ENCODE results near the gene FANK1. TPM values are rescaled to one million over a fixed set of nuclear protein-coding genes. Genes with fewer than 3 reads are reported as not detected.

FANK1 gene
- total and polyA plus RNA-seq, 11 donors = 0.33 to 1.8 (median 0.44) TPM; not detected in 3

- H3K9me3 ChIP-seq = no peaks in the 10 kb centered on the region
- intact Hi-C loops (cut with DNase I) = loop anchor here (2.0 to 10.0 kb wide), 14 partner anchors 114 to 1872 kb away; partner anchors contain the start of gene ADAM12 (in 5 of the 10)
- no peaks in the 10 kb centered on the region for H3K36me3 ChIP-seq
- TF ChIP-seq POLR2A (IDR thresholded peaks at IDR 0.05) (no peak), CTCF (IDR thresholded peaks at IDR 0.05) (no peak)
- no peaks in the 10 kb centered on the region for H3K4me1 ChIP-seq
- H3K4me3 ChIP-seq = no peak overlapping the region
- WGBS, 4 donors = 56 to 70% (median 63%) methylated on average over 6 of the region's 6 CpGs
- no peak for ATAC-seq
- no peaks in the 10 kb centered on the region for H3K27me3 ChIP-seq
- DNase-seq = no peak
- H3K27ac ChIP-seq = no peak overlapping the region
These were observed 86.8 kb downstream of the FANK1 start for GRCh38 chr10:125983161-125983560.

- TF ChIP-seq POLR2A (IDR thresholded peaks at IDR 0.05) = no peak
- TF ChIP-seq CTCF (IDR thresholded peaks at IDR 0.05) = no peak
- no peaks in the 10 kb centered on the region for H3K36me3 ChIP-seq
- H3K4me1 ChIP-seq = no peaks in the 10 kb centered on the region
- WGBS, 4 donors = 89 to 95% (median 93%) methylated on average over 5 of the region's 5 CpGs
- intact Hi-C loops (cut with DNase I) = loop anchor here (2.0 to 10.0 kb wide), 14 partner anchors 114 to 1871 kb away; partner anchors contain the start of gene ADAM12 (in 5 of the 10)
- H3K4me3 ChIP-seq = no peak overlapping the region
- no peaks in the 10 kb centered on the region for H3K27me3 ChIP-seq
- DNase-seq = no peak
- no peak for ATAC-seq
- H3K9me3 ChIP-seq = no peaks in the 10 kb centered on the region
- H3K27ac ChIP-seq = no peak overlapping the region
These were observed 87.3 kb downstream of the FANK1 start for GRCh38 chr10:125983656-125984055.

- 58 to 75% (median 65%) methylated on average over 4 of the region's 4 CpGs for WGBS, 4 donors
- Histone ChIP-seq H3K9me3 (no peaks in the 10 kb centered on the region), H3K27me3 (no peaks in the 10 kb centered on the region), H3K4me3 (no peak overlapping the region), H3K36me3 (no peaks in the 10 kb centered on the region), H3K27ac (no peak overlapping the region), H3K4me1 (no peaks in the 10 kb centered on the region)
- DNase-seq = no peak
- TF ChIP-seq POLR2A (IDR thresholded peaks at IDR 0.05) (no peak), CTCF (IDR thresholded peaks at IDR 0.05) (no peak)
- intact Hi-C loops (cut with DNase I) = loop anchor here (5.0 to 10.0 kb wide), 10 partner anchors 113 to 1870 kb away; partner anchors contain the start of gene ADAM12 (in 5 of the 10)
- ATAC-seq = no peak
These were observed 88.0 kb downstream of the FANK1 start for GRCh38 chr10:125984346-125984745.

GRCh38 chr10:125984865-125985495 lies 88.6 kb downstream of the FANK1 start:
- no peak for TF ChIP-seq POLR2A (IDR thresholded peaks at IDR 0.05)
- no peak for TF ChIP-seq CTCF (IDR thresholded peaks at IDR 0.05)
- H3K27ac ChIP-seq = no peak overlapping the region
- no peak for DNase-seq
- 76 to 95% (median 87%) methylated on average over 6 of the region's 6 CpGs for WGBS, 4 donors
- H3K36me3 ChIP-seq = no peaks in the 10 kb centered on the region
- ATAC-seq = no peak
- intact Hi-C loops (cut with DNase I) = loop anchor here (5.0 to 10.0 kb wide), 12 partner anchors 107 to 1870 kb away; partner anchors contain the start of gene ADAM12 (in 5 of the 10)
- no peak overlapping the region for H3K4me3 ChIP-seq
- H3K27me3 ChIP-seq = no peaks in the 10 kb centered on the region
- no peaks in the 10 kb centered on the region for H3K9me3 ChIP-seq
- H3K4me1 ChIP-seq = no peaks in the 10 kb centered on the region

Data from heart left ventricle (tissue), 16 donors.